Transverse colon (tissue), 4 donors: ENCODE measurements around the gene ATP6V0D1.

Experiments used
- CTCF ChIP-seq, 5 experiments: fragments of 200-600 bp in 3 of 5; fragments of 450-650 bp in 2 of 5; sonication (generic) in 3 of 5; IDR thresholded peaks; 1 replicate in 2 of 5; 2 replicates in 3 of 5; pipeline ENCODE4 v1.5.1; 2016 to 2017; ENCODE audit warnings: antibody characterized with exemption in 5 of 5, inconsistent platforms in 3 of 5, mild to moderate bottlenecking in 2 of 5, moderate library complexity in 1 of 5
- POLR2A ChIP-seq: fragments of 450-650 bp; IDR thresholded peaks from one replicate; pipeline ENCODE4 v1.6.1; 2016; ENCODE audit warnings: antibody characterized with exemption, mild to moderate bottlenecking, moderate library complexity
- POLR2AphosphoS5 ChIP-seq, 3 donors: sonication (generic); formaldehyde crosslinking; IDR thresholded peaks; one replicate each; pipeline ENCODE4 v1.6.1; 2016; ENCODE audit warnings: antibody characterized with exemption in 3 of 3

DNA sequence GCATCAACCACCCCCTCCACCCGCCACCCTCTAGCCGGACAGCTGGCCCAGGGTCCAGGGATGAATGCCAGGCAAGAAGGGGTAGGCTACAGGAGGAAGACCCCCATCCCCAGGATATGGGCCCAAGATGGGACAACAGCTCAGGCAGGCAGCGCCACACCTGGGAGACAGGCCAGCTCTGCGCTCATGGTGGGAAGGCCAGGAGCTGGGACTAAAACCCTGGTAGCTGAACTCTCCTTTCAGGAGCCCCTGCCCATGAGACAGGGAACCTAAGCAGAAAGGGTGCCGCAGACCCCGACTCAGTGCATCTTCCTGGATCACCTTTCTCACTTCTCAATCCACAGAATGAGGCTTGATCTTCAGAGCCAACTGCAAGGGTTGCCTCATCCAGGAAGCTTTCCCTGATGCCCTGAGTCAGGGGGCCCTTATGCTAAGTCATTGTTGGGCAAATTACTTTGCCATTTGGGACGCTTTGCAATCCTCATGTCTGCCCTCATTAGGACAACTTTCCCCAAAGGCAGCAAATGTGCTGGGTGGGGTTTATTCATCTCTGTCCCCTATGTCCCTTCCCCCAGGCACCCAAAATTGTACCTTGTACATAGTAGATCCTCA lies 73.7 kb downstream of the ATP6V0D1 start:
- no peak for TF ChIP-seq CTCF (IDR thresholded peaks at IDR 0.05)
- TF ChIP-seq POLR2AphosphoS5 (IDR thresholded peaks at IDR 0.05), result no peak
- TF ChIP-seq POLR2A, result no peak
